Uterus (tissue), 2 donors: ENCODE measurements around the gene TOP3A.

Experiments used
- CTCF ChIP-seq, 4 experiments: fragments of 200-600 bp in 2 of 4; fragments of 450-650 bp in 2 of 4; sonication (generic) in 2 of 4; IDR thresholded peaks; one replicate each; pipeline ENCODE4 v1.5.1; 2016 to 2019; ENCODE audit warnings: antibody characterized with exemption in 4 of 4, mild to moderate bottlenecking in 2 of 4, moderate library complexity in 1 of 4
- POLR2A ChIP-seq, 2 donors: fragments of 450-650 bp; IDR thresholded peaks; one replicate each; pipeline ENCODE4 v1.6.1; 2016; ENCODE audit warnings: antibody characterized with exemption in 2 of 2, mild to moderate bottlenecking in 1 of 2, moderate library complexity in 1 of 2

GRCh38 chr17:18326572-18326971 is 11.8 kb upstream of the TOP3A start:
- TF ChIP-seq CTCF (IDR thresholded peaks at IDR 0.05): no peak
- TF ChIP-seq POLR2A (IDR thresholded peaks at IDR 0.05): no peak
